OCI-LY3 (cell line): ENCODE results near the gene TATDN2.

Experiments used
- CTCF ChIP-seq: fragments of 200-600, 300-600 bp; sonication (generic); IDR thresholded peaks from 2 replicates; pipeline ENCODE4 v1.5.1; 2014; ENCODE audit warnings: antibody characterized with exemption, low read length, low read depth
- EZH2phosphoT487 ChIP-seq: fragments of 200-600 bp; shearing (Covaris generic); IDR thresholded peaks from 2 replicates; pipeline ENCODE4 v1.6.1; 2018; ENCODE audit warnings: antibody characterized with exemption, mixed run types, low read depth

GRCh38 chr3:10299175-10299574, 50.9 kb downstream of the TATDN2 start:
- TF ChIP-seq CTCF, result no peak
- TF ChIP-seq EZH2phosphoT487, result no peak
